Activated CD4-positive, alpha-beta T cell treated with anti-CD3 and anti-CD28 coated beads, Interleukin-2, amount 50 U/mL, for 16 hours (primary cell): Measurements from ENCODE around the gene TOR2A.
"Not testable (repeated sequence)": the region's sequence is repeated elsewhere in the genome, so short reads cannot be mapped to it uniquely, and the experiment has no call there.

Source experiments
- DNase-seq: peaks from one replicate; pipeline ENCODE4 v3.0.0-alpha.2; 2020

Gene TOR2A

DNA sequence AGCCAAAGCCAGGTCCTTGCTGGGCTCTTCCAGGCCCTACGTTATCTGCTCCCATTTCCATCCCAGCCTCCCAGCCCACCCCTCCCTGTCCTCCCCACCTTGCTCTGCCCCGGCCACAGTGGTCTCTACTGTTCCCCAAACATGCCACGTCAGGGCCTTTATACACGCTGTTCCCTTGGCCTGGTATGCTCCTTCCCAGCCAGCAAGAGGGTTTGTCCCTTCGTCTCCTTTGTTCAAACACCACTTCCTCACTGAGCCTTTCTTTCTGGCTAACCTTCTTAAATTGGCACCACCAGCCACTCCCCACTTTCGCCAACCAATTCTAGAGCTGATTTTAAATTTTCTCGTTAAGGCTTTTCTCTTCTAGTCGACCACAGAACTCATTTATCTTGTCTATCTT, 33.6 kb upstream of the TOR2A start:
- DNase-seq = no peak

- DNase-seq = no peak
These were observed 32.8 kb upstream of the TOR2A start for GRCh38 chr9:127767909-127768331.

- no peak for DNase-seq
These were observed 32.3 kb upstream of the TOR2A start for GRCh38 chr9:127767410-127767809.

DNA sequence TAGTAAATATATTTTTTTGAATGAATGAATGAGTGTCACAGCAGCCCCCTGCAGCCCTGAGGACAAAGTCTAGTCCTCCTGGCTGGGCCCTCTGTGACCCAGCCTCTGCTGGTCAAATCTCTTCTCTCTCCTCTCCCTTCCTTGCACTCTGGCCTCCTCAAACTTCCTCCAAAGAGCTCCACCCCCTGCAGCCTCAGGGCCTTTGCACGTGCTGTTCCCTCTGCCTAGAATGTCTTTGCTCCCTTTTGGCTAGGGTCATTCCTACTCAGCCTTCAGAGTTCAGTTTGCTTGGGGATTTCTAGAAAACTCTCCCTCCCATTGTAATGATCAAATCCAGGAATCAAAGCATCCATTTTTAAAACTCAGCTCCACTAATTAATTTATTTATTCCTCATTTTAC, 30.3 kb upstream of the TOR2A start:
- no peak for DNase-seq

GRCh38 chr9:127763918-127764384, 28.9 kb upstream of the TOR2A start:
- DNase-seq = no peak

DNA sequence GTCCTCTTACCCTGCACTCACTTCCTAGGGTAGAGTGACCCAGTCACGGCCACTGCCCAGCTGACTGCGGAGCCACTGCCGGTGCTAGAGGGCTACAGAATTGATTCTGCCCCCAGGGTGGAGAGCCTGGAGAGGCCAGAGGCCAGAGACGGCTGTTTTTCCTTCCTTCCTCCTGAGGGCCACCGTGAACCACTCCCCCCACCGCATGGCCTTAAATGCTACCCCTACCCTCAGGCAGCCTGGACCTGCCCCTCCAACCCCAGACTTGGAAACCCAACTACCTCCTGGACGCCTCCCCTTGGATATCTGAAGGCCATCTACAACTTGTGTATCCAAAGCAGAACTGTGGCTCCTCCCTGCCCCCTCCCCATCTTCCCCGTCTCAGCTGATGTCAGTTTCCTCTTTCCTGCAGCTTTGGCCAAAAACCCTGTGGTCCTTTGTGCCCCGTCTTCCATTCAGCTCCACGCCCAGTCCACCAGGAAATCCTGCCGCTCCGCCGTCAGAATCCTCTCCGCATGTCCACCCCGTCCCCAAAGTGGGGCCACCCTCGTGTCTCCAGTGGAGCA, 27.1 kb upstream of the TOR2A start:
- no peak for DNase-seq

GRCh38 chr9:127761491-127761956, 26.4 kb upstream of the TOR2A start:
- DNase-seq = no peak

DNA sequence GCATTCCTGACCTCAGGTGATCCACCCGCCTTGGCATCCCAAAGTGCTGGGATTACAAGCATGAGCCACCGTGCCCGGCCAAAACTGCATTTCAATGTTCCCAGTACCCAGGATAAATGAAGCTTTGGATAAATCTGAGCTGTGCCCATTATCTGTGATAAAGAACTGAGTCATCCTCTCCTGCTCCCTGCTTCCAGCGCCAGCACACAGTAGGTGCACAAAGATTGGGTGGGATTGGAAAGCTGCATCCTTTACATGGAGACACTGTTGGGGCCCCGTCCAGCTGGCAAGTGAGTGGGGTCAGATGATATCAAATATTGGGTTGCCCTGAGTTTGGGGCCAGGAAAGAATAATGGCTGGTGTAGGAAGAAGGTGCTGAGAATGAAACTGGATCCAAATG, 26.0 kb upstream of the TOR2A start:
- DNase-seq = no peak

DNA sequence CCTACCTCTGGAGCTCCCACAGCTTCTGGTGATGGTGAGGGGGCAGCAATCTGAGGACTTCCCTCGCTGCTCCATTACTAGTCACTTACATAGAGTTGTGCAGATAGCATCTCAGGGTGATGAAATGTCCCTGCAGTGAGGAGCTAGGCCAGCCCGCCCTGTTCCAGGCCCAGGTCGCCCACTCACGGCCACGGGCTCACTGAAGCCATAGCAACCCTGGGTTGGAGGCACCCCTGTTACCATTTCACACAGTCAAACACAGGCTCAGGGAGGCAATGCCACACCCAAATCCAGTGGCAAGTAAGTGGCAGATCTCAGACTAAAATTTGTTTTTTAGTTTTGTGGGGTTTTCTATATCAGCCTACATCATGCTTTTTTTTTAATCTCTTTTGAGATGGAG, 23.7 kb upstream of the TOR2A start:
- no peak for DNase-seq

- not testable (repeated sequence) for DNase-seq
These were observed 21.7 kb upstream of the TOR2A start for GRCh38 chr9:127756776-127757175.

DNA sequence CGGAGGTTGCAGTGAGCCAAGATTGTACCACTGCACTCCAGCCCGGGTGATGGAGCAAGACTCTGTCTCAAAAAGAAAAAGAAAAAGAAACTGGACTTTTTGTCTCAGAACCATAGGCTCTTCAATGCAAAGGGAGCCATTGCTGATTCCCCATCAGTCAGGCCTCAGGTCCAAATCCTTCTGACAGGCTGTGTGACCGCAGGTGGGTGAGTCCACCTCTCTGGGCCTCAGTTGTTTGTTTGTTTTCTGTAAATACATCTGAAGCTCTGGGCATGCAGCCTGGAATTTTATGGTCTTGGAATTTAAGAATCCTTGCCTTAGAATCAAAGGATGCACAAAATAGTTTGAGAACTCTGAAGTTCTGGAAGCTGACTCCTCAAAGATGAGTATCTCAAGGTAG, 21.1 kb upstream of the TOR2A start:
- DNase-seq = no peak

- no peak for DNase-seq
These were observed 20.3 kb upstream of the TOR2A start for GRCh38 chr9:127755061-127756060.

GRCh38 chr9:127754099-127755060, 19.3 kb upstream of the TOR2A start:
- DNase-seq = no peak

DNA sequence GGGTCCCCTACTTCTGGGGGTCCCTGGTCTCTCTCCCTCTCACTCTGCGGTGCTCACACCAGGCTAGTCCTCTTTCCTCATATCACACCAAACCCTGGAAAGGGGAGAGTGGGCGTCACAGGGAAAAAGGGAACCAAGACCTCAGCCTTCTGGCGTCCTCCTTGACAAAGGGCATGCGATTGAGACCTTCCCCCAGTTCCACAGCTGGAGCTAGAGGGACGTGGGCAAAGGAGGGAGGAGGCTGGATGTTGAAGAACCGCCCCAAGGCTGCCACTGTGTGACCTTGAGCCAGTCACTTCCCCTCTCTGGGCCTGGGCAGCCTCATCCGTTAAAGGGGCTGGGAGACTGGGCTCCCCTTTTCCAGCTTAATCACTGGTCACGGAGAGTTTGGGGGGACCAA, 18.5 kb upstream of the TOR2A start:
- no peak for DNase-seq

- DNase-seq = no peak
These were observed 18.1 kb upstream of the TOR2A start for GRCh38 chr9:127753148-127753547.

GRCh38 chr9:127751269-127752054, 16.4 kb upstream of the TOR2A start:
- no peak for DNase-seq

DNA sequence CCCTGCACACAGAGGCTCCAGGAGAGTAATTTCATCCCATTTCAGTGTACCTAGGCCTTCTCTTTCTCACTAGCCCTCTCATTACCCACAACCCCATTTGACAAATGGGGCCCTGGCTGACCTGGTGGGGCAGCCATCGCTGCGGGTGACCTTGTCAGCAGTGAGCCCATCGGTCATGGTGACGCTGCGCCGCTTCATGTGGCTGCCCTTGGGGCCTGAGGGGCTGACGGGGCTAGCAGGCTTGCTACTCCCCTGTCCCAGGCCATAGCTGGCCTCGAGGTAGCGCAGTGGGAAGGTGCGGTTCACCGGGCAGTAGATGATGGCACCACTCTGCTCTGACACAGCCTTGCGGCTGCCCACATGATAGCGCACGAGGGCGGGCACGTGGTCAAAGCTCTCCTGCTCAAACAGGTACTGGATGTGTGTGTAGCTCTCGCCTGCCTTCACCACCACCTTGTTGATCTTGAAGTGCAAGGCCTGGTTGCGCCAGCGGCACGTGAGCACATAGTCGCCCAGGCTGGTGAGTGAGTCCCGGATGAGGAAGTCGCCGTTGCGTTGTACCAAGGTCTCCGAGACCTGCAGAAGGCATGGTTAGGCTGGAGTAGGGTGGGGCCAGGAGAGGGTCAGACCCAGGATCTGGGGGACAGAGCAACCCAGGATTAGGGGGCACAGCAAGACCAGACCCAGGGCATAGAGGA, 14.1 kb upstream of the TOR2A start:
- no peak for DNase-seq

DNA sequence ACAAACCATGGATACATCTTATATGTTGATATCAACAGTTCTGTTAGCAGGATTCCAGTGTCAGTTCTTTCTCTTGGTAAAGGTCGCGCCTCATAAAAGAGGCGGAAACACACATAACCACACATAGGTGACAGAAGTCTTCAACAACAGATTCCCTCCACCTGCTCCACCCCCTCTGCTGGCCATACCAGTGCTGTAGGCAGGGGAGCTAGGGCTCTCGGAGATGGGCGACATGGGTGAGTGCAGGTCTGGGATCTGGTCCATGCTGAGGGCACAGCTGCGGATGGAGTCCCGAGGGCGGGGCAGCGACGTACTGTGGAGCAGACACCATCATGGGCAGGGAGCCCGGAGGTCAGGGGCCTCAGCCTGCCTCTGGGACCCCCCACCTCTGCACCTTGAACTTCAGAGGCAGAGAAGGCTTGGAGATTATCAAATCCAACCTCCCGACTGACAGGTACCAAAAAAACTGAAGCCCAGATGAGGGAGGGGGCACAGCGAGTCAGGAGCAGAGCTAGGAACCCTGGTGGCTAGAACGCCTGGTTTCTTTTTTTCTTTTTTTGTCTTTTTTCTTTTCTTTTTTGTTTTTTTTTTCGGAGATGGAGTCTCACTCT, 12.0 kb upstream of the TOR2A start:
- no peak for DNase-seq

- DNase-seq = no peak
These were observed 9.5 kb upstream of the TOR2A start for GRCh38 chr9:127744398-127745110.

DNA sequence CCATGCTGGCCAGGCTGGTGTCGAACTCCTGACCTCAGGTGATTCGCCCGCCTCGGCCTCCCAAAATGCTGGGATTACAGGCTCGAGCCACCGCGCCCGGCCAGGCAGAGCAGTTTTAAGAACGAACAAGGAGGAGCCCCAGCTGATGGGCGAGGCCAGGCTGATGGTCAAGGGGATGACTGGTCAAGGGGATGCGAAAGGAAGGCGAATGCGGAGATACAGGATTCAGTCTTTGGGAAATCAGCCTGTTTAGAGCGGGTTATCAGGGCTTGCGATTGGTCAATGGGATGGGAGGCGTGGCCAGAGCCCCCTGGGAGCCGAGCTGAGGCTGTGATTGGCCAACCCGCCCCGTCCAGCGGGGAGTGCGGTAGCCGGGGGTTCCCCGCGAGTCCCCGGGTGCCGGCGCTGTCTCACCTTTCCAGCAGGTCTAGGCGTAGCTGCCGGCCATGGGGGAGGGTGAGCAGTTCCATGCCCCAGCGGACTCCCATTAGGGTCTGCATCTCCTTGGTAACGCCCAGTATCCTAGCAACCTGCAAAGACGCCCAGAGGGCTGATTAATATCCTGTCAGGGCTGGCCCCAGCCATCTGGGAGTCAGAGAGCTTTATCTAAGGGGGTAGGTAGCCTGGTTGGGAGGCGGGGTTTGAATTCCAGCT, 7.5 kb upstream of the TOR2A start:
- no peak for DNase-seq
